Hepatocyte (in vitro differentiated cells): Measurements from ENCODE around the gene ABCA12.

ENCODE experiments used
- EZH2 ChIP-seq: fragments of 200-600 bp; sonication (generic); IDR thresholded peaks from 2 replicates; pipeline ENCODE4 v1.6.1; 2016; ENCODE audit warnings: antibody characterized with exemption, mild to moderate bottlenecking, borderline replicate concordance
- TF ChIP-seq, protein P1 (sequence below): fragments of 200-600 bp; sonication (generic); IDR thresholded peaks from 2 replicates; pipeline ENCODE4 v1.5.1; 2016; ENCODE audit warnings: antibody characterized with exemption, mild to moderate bottlenecking; ENCODE audit not compliant: poor library complexity

DNA sequence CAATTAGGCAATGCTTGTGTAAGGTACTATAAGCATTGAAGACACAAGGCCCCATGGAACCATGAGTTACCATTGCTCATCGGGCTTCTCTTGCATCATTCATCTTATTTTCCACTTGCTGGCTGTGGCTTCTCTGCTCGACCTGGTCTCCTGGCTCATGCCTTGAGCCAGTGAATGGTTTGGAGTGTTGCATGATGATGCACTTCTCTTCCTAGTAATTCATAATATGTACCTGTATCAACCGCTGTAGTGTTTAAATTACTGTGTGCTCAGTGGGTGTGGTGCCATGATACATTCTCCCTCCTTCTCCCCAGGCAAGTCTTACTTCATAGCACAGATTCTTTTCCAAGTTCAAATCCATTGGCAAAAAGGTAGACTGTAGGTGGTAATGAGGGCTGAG is 66.8 kb downstream of the ABCA12 start:
- TF ChIP-seq, protein P1, sequence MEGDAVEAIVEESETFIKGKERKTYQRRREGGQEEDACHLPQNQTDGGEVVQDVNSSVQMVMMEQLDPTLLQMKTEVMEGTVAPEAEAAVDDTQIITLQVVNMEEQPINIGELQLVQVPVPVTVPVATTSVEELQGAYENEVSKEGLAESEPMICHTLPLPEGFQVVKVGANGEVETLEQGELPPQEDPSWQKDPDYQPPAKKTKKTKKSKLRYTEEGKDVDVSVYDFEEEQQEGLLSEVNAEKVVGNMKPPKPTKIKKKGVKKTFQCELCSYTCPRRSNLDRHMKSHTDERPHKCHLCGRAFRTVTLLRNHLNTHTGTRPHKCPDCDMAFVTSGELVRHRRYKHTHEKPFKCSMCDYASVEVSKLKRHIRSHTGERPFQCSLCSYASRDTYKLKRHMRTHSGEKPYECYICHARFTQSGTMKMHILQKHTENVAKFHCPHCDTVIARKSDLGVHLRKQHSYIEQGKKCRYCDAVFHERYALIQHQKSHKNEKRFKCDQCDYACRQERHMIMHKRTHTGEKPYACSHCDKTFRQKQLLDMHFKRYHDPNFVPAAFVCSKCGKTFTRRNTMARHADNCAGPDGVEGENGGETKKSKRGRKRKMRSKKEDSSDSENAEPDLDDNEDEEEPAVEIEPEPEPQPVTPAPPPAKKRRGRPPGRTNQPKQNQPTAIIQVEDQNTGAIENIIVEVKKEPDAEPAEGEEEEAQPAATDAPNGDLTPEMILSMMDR = no peak
- TF ChIP-seq EZH2 = no peak
